Hindlimb muscle (tissue), 1 donor: ENCODE measurements around the gene TRMT10C. TPM values are rescaled to one million over a fixed set of nuclear protein-coding genes. Genes with fewer than 3 reads are reported as not detected.
"Not testable (repeated sequence)": the region's sequence is repeated elsewhere in the genome, so short reads cannot be mapped to it uniquely, and the experiment has no call there.

Experiments
- DNase-seq: peaks from one replicate; pipeline ENCODE4 v3.0.0-alpha.2; 2013
- polyA plus RNA-seq: library from polyadenylated mRNA; unstranded; fragments of 120-200 nt; gene quantifications from one replicate; pipeline ENCODE4 v1.2.1, GENCODE V29; 2013; ENCODE audit not compliant: insufficient read length

TRMT10C gene
- polyA plus RNA-seq = 18.0 TPM

DNA sequence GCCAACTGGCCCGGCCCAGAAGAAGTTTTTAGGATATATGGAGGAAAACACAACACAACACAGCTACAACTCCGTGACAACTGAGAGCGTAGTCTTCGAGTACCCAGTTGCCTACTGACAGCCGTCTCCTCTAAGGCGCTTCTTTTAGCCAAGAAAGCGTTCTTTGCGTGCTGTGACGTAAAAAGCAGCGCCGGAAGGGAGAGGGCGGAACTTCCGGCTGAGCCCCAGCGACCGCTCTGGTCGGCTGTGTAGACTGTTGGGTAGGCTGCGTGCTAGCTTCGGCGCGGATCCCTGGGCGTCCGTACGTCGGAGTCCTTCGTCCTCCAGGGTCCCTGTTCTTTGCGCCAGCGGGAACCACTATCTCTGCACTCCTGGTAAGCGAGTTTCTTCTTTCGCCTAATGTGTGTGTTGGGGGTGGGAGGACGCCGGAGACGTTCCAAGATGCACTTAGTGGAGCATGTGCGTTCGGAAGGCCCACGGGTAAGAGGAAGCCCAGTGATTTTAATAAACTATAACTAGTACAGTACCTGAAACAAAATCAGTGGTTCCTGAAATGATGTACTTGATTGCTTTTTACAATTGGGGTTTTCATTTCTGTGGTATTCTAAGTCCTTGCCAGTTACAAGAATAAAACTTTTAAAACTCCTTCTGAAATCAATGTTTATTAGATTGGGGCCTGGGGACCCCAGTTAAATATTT, at the start of gene TRMT10C:
TSS of gene TRMT10C (plus strand) at position 239 of the 699 bp plus-strand sequence. CDS start 2,914 bp downstream, outside the sequence.
- DNase-seq = peak; percentile 95

DNA sequence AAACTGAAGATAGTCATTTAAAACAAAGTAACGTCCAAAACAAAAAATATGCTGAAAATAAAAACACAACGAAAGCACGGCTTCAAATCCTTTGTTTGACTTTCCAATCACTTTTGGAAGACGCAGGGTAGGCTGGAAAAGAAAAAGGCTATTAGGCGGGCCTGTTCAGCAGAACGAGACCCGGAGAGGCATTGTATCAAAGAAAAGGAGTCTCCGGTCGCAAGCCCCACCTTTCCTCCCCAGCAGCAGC, 49.3 kb upstream of the TRMT10C start:
- no peak for DNase-seq

DNA sequence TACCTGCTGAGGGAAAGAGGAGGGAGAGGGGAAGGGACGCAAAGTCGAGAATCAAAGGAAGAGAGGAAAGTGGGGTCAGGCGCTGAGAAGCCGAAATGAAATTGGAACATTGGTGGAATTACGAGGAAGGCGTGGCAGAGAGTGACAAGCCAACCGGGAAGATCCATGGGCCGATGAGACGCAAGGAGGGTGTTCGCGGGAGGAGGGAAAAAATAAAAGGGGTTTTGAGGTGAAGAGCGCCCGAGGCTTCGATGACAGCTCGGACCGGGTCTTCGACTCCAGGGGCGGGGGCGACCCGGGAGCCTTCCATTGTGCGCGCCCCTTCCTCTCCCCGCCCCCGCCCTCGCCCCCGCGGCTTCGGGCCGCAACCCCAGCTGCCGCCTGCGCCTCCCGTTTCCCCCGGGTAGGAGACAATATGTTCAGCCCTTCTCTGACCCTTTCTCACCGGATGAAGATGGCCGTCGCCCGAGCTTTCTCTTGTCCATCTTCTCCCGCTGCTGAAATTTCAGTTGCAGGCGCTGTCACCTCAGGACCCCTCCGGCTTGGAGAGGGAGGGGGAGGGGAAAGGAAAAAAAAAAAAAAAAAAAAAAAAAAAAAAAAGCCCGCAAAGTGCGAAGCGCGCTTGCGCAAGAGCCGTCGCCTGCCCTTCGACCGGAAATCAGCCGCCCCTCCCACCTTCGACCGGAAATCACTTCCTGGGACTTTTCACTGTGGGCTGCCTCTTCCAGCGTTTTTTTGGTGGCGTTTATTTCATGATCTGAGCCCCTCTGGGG, 48.8 kb upstream of the TRMT10C start, which contains the start of gene SENP7:
TSS of gene SENP7 (minus strand) at position 567 of the 773 bp plus-strand sequence. CDS start at position 485, 82 bp downstream.
- peak; percentile 91 for DNase-seq

DNA sequence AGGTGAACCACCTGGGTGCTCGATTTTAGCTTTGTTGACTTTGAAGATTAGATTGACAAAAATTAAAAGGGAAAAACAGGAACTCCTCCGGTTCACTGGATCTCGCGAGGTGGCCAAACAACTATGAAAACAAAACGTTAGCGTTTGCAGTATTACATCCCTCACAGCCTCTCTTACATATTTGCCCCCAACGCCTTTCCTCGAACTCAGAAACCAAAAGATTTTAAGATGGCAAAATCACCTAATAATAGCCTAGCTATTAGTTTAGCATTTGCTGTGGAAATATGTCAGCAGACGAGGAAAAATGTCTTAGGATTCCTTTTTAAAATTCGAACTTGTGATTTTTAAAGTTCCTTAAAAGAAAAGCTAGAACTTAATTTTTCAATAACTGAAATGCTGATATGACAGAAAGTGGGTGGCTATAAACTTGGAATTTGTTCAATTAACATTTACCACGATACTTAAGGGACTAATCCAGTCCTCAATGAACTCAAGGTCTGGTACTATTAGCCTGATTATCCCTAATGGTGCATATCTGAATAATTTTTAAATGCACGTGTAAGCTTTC, 48.2 kb upstream of the TRMT10C start:
- DNase-seq = no peak

DNA sequence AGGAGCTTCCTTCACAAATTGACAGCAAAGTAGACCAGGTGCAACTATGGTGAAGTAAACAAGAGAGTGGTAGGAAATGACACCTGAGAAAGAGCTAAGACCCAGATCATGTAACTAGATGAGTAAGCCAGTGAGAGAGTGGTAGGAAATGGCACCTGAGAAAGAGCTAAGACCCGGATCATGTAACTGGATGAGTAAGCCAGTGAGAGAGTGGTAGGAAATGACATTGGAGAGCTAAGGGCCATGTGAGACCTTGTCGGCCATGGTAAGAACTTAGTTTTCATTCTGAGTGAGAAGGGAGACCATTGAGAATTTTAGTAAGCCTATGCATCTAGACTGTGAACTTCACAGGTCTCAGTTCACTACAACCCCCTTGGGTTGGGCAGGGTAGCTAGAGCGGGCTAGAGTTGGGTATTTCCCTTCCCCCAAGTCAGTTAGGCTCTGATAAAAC, 43.2 kb upstream of the TRMT10C start:
- no peak for DNase-seq

DNA sequence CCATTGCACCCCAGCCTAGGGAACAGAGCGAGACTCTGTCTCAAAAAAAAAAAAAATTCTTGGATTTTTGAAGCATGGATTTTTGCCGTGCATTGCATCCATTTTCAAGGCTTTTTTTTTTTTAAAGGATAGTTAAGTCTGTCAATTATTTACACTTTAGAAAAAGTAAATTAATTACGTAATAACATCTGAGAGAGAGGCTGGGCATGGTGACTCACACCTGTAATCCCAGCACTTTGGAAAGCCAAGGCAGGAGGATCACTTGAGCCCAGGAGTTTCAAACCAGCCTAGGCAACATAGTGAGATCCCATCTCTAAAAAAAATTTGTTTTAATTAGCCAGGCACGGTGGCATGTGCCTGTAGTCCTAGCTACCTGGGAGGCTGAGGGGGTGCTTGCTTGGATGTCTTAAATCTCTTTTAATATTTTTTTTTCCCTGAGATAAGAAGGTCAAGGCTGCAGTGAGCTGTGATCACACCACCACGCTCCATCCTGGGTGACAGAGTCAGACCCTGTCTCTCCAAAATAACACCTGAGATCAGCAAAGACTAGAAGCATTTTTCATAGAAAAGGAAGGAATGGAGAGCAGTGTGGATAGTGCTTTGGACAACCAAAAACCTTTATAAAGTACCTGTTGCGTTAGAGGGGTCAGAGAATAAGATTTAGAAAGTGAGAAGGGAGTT, 41.8 kb upstream of the TRMT10C start:
- DNase-seq = no peak

DNA sequence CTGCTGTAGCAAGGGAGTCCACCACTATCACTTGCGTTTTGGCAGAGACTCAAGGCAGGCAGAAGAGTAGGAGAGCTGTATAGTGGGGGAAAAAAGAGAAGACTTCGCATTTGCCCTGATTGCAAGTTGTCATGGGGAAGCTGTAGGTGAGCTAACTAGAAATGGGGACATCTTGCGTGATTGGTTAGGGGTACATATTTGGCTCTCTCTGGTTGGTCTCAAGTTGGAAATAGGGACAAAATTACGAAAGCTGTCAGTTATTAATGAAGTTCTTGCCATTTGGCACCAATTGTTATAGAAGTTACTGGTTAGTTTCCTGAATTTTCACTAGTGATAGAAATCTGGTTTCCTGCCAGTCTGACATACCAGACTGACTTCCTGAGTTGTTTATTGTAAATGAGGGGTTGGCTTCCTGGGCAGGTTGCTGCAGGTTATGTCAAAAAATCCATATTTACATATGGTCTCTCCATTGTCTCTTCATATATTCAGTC, 40.4 kb upstream of the TRMT10C start:
- DNase-seq = no peak

DNA sequence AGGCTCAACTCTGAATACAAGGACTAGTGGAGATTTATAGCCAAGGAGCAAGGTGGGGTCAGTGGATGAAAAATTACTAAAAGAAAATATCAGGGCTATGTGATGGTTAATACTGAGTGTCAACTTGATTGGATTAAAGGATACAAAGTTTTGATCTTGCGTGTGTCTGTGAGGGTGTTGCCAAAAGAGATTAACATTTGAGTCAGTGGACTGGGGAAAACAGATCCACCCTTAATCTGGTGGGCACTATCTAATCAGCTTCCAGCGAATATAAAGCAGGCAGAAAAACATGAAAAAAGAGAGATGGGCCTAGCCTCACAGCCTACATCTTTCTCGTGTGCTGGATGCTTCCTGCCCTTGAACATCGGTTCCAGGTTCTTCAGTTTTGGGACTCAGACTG, 34.2 kb upstream of the TRMT10C start:
- no peak for DNase-seq

DNA sequence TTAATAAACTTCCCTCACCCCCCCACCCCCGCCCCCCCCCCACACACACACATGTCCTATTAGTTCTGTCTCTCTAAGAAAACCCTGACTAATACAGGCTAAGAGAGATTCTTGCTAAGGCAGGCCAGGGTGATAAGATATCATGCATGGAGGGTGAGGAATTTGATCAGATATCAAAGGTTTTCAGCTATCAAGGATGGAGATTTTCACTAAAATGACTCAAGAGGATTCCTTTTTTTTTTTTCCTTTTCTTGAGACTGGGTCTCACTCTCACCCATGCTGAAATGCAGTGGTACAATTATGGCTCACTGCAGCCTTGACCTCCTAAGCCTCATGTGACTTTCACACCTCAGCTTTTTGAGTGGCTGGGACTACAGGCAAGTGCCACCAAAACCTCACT, 33.8 kb upstream of the TRMT10C start:
- DNase-seq = no peak

DNA sequence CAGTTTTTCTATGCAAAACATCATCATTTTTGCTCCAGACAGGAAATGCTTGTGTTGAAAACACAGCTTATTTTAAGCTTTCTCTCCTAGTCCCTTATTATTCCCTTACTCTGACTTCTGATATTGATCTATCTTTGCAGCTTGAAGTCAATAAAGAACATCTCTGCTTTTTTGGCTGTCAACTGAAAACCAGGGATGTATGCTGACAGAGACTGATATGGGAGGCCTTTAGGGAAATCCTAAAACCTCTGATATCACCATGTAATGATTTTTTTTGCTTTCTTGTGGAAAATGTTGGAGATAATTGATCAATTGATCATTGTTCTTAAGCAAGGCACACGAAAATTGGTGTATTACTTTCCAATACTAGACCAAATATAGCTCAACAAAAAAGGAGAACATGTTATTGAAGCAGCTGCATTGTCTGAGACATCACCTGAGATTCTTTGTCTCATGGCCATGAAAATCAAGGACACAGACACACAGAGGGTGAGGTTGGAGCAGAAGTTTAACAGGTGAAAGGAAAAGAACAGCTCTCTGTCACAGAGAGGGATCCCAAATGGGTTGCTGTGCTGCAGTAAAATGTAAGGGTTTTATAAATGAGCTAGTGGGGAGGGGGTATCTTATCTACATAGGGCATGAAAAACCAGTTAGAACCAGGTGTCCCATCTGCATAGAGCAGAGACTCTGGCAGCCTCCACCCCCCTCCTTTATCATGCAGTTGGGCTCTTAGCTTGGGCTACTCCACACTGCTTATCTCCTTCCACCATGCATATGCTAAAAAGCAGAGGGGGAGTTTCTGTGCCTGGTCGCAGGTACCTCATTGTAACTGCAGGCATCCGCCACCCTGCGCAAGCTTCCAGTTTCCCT, 31.6 kb upstream of the TRMT10C start:
- no peak for DNase-seq

DNA sequence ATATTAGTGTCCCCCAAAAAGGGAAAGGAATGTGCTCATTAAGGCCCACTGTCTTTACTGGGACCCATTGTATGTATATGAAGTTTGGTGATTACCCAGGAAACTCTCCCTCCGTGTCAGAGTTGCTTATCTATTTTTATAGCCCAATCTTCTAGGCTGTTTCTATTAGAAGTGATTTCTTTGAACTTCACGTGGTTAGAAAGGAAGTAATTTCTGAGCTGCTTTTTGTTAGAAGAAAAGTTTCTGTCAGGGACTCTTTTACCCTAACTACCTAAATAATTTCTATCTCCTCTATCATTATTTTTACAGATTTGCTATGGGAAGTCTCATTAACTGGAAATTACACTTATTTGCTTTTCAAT, 31.0 kb upstream of the TRMT10C start:
- DNase-seq = no peak

DNA sequence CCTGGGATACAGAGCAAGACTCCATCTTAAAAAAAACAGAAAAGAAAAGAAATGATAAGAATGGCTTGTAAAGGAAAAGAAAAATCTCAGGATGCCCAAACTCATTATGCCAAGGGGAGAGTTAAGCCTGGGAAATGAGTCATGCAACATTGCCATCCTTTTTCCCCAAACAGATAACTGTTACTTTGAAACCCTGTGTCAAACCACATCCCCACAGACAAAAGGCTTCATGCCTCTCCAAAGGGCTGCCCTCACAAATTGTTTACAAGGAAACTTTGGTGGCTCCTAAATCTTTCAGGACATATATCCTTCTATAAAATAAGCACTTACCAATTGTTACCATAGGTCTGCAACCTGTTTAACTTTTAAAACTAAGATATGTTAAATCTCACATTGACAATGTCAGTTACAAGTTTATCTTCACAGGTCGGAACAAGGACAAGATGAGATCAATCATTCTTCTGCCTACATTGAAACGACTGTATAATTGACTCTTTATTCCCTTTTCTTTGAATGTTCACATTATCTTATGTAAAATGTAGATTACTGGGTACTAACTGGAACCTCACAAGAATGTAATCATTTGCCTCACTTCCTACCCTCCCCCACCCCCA, 30.1 kb upstream of the TRMT10C start:
- no peak for DNase-seq

DNA sequence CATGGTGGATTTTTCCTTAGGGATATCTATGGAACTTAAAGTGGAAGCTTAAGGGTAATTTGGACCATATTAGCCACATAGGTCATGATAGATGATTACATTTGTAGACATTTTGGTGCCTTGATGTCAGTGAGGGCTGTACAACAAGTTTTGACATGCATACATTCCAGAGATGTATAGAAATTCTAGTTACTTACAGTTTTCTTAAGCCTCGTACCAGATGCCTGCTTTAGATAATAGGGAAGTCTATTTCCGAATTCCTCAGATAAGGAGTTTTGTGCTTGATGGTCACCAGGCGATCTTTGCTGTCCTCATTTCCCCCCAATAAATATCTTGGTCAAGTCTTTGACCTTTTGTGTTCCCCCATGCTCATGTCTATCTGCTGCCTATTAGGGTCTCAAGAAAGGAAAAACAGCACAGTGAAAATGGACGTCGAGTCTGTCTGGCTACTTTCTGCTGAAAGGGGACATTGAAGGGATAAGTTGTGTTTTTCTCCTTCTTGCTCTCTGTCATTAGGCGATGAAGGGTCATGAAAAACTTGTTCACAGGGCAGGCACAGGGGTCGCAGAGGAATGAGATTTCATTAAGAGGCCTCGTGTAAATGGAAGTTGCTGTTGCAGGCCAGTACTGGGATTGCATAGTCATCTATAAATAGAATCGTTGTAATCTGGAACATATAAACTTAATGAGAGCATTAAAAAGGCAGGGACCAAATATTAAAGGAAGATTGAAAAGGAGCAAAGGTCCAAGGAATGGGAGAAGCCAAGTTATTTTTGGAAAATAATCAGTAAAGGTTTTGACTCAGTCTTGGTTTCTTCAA, 28.7 kb upstream of the TRMT10C start:
- DNase-seq = no peak

DNA sequence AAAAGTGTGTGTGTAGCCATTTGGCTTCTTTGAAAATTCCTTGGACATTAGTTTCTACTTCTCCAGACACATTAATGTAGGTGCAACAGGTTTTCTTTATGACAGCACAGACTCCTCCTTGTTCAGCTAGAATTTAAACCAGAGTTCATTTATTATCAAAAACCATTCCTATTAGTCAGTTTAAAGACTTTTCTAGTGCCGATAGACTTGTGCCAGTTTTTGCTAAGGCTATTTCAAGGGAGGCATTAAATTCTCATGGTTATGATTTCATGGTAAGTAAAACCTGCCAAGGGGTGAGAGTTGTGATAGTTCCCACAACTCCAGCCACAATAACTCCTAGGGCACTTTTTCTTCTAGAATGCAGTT, 28.1 kb upstream of the TRMT10C start:
- DNase-seq = no peak

DNA sequence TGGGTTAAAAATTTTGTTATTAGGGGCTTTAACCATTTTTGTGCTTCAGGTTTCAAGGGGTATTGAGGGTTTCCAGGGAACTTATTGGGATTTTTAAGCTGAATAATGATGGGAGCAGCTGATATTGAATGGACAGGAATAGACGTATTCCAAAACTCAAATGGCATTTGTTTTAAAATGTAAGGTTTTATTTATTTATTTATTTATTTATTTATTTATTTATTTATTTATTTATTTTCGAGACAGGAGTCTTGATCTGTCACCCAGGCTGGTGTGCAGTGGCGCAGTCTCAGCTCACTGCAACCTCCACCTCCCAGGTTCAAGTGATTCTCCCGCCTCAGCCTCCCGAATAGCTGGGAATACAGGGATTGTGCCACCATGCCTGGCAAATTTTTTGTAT, 26.4 kb upstream of the TRMT10C start:
- no peak for DNase-seq

DNA sequence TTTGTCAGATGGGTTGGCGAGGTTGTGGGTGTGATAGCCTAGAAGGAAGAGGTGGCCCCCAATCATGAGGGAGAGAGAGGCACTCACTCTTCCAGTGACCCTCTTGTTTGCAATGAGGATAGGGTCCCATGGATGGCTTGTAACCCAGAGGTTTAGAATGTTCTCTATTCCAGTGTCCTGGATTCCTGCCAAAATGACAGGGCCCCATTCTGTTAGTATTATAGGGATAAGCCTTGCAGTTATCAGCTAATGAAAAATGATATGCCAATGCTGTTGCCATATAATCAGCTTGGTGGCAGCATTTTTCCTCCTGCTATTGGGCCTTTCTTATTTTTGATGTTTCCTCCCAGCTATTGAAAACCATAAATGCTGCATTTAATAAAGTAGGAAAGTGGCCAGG, 25.4 kb upstream of the TRMT10C start:
- DNase-seq = no peak

DNA sequence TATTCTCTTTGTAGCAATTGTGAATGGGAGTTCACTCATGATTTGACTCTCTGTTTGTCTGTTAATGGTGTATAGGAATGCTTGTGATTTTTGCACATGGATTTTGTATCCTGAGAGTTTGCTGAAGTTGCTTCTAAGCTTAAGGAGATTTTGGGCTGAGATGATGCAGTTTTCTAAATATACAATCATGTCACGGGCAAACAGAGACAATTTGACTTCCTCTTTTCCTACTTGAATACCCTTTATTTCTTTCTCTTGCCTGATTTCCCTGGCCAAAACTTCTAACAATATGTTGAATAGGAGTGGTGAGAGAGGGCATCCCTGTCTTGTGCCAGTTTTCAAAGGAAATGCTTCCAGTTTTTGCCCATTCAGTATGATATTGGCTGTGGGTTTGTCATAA, 24.7 kb upstream of the TRMT10C start:
- not testable (repeated sequence) for DNase-seq

DNA sequence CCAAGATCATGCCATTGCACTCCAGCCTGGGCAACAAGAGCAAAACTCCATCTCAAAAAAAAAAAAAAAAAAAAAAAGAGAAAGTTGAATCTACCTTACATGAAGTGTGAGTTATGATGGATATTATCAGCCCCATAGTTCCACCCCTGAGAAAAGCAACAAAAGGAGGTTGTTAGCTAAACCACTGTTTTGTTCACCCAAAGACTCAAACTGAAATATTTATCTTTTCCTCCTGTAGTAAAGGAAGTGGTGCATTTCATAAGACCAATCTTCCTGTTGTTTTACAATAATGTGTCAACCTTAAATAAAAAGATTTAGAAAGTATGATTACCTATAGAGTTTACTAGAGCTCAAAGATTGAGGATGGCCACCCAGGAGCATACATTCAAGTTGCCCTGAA, 18.7 kb upstream of the TRMT10C start:
- DNase-seq = no peak

DNA sequence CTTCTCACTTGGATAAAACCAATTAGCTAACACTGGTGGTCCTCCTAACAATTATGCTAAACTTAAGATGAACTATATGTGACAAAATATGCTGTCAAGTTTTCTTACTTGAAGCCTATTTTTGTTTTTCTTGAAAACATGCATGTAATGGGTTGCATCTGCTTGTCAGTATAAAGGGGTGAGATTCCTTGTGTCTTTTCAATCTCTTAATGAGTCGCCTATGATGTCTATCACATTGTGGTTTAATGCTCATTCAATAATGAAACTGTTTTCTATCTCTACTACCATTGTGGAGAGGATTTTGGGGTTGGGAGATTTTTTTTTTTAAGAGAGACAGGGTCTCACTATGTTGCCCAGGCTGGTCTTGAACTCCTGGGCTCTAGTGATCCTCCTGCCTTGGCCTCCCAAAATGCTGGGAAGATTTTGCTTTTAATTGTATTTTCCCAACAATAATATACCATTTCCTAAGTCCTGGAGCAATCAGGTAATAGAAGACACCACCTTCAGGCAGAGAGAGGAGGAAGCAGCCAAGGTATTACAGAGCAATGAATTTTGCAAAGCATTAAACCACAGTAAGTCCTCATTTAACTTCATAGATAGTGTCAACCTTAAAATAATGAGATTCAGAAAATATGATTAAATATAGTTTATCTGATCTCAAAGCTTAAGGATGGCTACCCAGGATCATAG, 17.4 kb upstream of the TRMT10C start:
- no peak for DNase-seq

DNA sequence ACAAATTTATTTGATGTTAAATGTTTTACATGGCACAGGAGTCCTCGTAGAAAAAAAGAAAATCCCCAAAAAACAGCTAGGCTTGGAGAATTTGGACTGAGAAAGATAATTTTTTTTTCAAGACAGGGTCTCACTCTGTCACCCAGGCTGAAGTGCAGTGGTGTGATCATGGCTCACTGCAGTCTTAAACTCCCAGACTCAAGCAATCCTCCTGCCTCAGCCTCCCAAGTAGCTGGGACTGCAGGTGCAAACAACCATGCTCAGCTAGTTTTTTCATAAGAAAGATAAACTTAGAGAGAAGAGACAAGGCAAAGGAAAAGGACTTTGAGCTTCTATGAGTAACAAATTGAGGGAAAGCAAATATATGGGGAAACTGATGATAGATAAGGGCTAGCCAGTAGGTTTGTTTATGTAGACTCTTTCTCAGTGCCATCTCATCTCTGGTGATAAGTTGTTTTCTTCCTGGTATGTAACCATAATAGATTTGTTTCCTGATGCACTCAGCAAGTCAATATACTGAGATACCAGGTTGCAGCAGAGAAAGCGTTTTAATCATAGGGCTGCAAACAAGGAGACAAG, 13.1 kb upstream of the TRMT10C start:
- no peak for DNase-seq
